ENCODE results near the gene SDK2.

GRCh38 chr17:73420897-73421296, 223.3 kb downstream of the SDK2 start:
- no peak for TF ChIP-seq POLR2A (IDR thresholded peaks at IDR 0.05)
- no peak for TF ChIP-seq CTCF (IDR thresholded peaks at IDR 0.05)
- no peak for TF ChIP-seq EP300 (IDR thresholded peaks at IDR 0.05)

All from ovary (tissue), 3 donors.